ENCODE data around the gene PCNX3. TPM values are rescaled to one million over a fixed set of nuclear protein-coding genes. Genes with fewer than 3 reads are reported as not detected.
A peak's percentile ranks its signal among the peaks of the same experiment; 100 is the strongest.

Gene PCNX3
- total RNA-seq, 1 experiment from 2014 or later, result 50.4 TPM

- Histone ChIP-seq H3K9me3 (ENCODE audit: control insufficient read depth in 1 of 2, insufficient read depth in 1 of 2, low read depth in 1 of 2, low read length in 2 of 2) (no peaks in the 10 kb centered on the region), H2AFZ (ENCODE audit: low read depth, low read length, poor library complexity, severe bottlenecking) (no peak overlapping the region), H3K4me2 (ENCODE audit: low read length) (peak overlapping the region; percentile 47), H3K79me2 (ENCODE audit: insufficient read depth, low read length) (peaks cover 4% of the 10 kb centered on the region; the same call in 1 of the 2 replicates), H3K9ac (ENCODE audit: low read length) (0 out of 2 replicates have a peak overlapping the region, but pooled peaks have one; percentile 5), H3K36me3 (ENCODE audit: control insufficient read depth in 1 of 2, insufficient read depth in 2 of 2, low read length in 2 of 2) (peaks cover 0 to 7% of the 10 kb centered on the region in 2 experiments; a peak in 1 of 4 replicates), H3K9me2 (ENCODE audit: insufficient read depth) (no peaks in the 10 kb centered on the region), H3K27me3 (ENCODE audit: insufficient read depth, low read length) (no peaks in the 10 kb centered on the region), H3K27ac (ENCODE audit: low read depth, low read length) (peak overlapping the region; percentile 46; the same call in 1 of the 2 replicates), H4K20me1 (ENCODE audit: insufficient read depth) (no peaks in the 10 kb centered on the region), H3K4me3 (replicated peaks in 1 of 2; ENCODE audit: low read depth in 1 of 2, low read length in 2 of 2) (no peak overlapping the region), H3K4me1 (ENCODE audit: control insufficient read depth in 1 of 2, insufficient read depth in 2 of 2, low read length in 2 of 2) (peaks cover 35 to 66% of the 10 kb centered on the region in 2 experiments)
- ATAC-seq (peak; percentile 58), DNase-seq (ENCODE audit: low read depth, low spot score) (no peak)
- POLR2A ChIA-PET, result interaction anchor here (0.9 kb wide), 1 partner anchor 29 kb away, joined by 3 read pairs; the partner anchor contains the start of gene PCNX3
- intact Hi-C loops (cut with micrococcal nuclease), result no loop called here
- RAD21 ChIA-PET (ENCODE audit: low non-redundant PET in 1 of 2, low total read pairs in 2 of 2, uncharacterized antibody in 2 of 2, unreplicated experiment in 2 of 2), result interaction anchor here in 1 of 2 experiments (0.7 kb wide), 1 partner anchor 347 kb away, joined by 3 read pairs; no protein-coding TSS in a partner anchor
- BruUV-seq (replicated peaks), result no TSS peak
- no peak for TF ChIP-seq TCF7L2 (IDR thresholded peaks at IDR 0.05; ENCODE audit: borderline replicate concordance, extremely low read depth, insufficient read depth, insufficient read length)
- TF ChIP-seq SRF (IDR thresholded peaks at IDR 0.05; ENCODE audit: low read depth), result no peak
- TF ChIP-seq YY1 (IDR thresholded peaks at IDR 0.05; ENCODE audit: extremely low read depth, insufficient replicate concordance, low read depth, low read length), result no peak
- TF ChIP-seq ZNF274 (IDR thresholded peaks at IDR 0.05; ENCODE audit: low read depth, low read length), result no peak
- TF ChIP-seq, protein P1, sequence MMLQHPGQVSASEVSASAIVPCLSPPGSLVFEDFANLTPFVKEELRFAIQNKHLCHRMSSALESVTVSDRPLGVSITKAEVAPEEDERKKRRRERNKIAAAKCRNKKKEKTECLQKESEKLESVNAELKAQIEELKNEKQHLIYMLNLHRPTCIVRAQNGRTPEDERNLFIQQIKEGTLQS (IDR thresholded peaks at IDR 0.05), result no peak
- TF ChIP-seq POLR2A (IDR thresholded peaks at IDR 0.05; ENCODE audit: borderline replicate concordance, extremely low read depth, insufficient read depth, insufficient read length), result no peak
- TF ChIP-seq POLR2AphosphoS5 (IDR thresholded peaks at IDR 0.05; ENCODE audit: low read depth, low read length), result no peak
- CTCF ChIA-PET, result no interaction called here
Measured at GRCh38 chr11:65643971-65644370, 28.4 kb downstream of the PCNX3 start.

- H3K36me3 ChIP-seq (ENCODE audit: control insufficient read depth in 1 of 2, insufficient read depth in 2 of 2, low read length in 2 of 2), result peaks cover 0 to 13% of the 10 kb centered on the region in 2 experiments; a peak in 1 of 4 replicates
- no peaks in the 10 kb centered on the region for H3K9me3 ChIP-seq (ENCODE audit: control insufficient read depth in 1 of 2, insufficient read depth in 1 of 2, low read depth in 1 of 2, low read length in 2 of 2)
- POLR2A ChIA-PET, result interaction anchor here (0.9 kb wide), 1 partner anchor 30 kb away, joined by 3 read pairs; the partner anchor contains the start of gene PCNX3
- CTCF ChIA-PET, result no interaction called here
- H3K9me2 ChIP-seq (ENCODE audit: insufficient read depth), result no peaks in the 10 kb centered on the region
- RAD21 ChIA-PET (ENCODE audit: low non-redundant PET in 1 of 2, low total read pairs in 2 of 2, uncharacterized antibody in 2 of 2, unreplicated experiment in 2 of 2), result no interaction called here
- DNase-seq (ENCODE audit: low read depth, low spot score) (no peak), ATAC-seq (no peak)
- no peak overlapping the region for H3K9ac ChIP-seq (ENCODE audit: low read length)
- H3K27me3 ChIP-seq (ENCODE audit: insufficient read depth, low read length), result no peaks in the 10 kb centered on the region
- peaks cover 35 to 67% of the 10 kb centered on the region in 2 experiments for H3K4me1 ChIP-seq (ENCODE audit: control insufficient read depth in 1 of 2, insufficient read depth in 2 of 2, low read length in 2 of 2)
- BruUV-seq (replicated peaks), result no TSS peak
- H3K79me2 ChIP-seq (ENCODE audit: insufficient read depth, low read length), result peaks cover 2% of the 10 kb centered on the region; the same call in 1 of the 2 replicates
- no peak overlapping the region for H3K4me3 ChIP-seq (replicated peaks in 1 of 2; ENCODE audit: low read depth in 1 of 2, low read length in 2 of 2)
- intact Hi-C loops (cut with micrococcal nuclease), result no loop called here
- H3K4me2 ChIP-seq (ENCODE audit: low read length), result no peak overlapping the region
- H3K27ac ChIP-seq (ENCODE audit: low read depth, low read length), result peak overlapping the region; percentile 24; the same call in 1 of the 2 replicates
- H2AFZ ChIP-seq (ENCODE audit: low read depth, low read length, poor library complexity, severe bottlenecking), result no peak overlapping the region
- no peaks in the 10 kb centered on the region for H4K20me1 ChIP-seq (ENCODE audit: insufficient read depth)
- TF ChIP-seq, protein P2, sequence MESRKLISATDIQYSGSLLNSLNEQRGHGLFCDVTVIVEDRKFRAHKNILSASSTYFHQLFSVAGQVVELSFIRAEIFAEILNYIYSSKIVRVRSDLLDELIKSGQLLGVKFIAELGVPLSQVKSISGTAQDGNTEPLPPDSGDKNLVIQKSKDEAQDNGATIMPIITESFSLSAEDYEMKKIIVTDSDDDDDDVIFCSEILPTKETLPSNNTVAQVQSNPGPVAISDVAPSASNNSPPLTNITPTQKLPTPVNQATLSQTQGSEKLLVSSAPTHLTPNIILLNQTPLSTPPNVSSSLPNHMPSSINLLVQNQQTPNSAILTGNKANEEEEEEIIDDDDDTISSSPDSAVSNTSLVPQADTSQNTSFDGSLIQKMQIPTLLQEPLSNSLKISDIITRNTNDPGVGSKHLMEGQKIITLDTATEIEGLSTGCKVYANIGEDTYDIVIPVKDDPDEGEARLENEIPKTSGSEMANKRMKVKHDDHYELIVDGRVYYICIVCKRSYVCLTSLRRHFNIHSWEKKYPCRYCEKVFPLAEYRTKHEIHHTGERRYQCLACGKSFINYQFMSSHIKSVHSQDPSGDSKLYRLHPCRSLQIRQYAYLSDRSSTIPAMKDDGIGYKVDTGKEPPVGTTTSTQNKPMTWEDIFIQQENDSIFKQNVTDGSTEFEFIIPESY (IDR thresholded peaks at IDR 0.05; ENCODE audit: extremely low read depth, insufficient replicate concordance, low read length), result no peak
- TF ChIP-seq SP1 (IDR thresholded peaks at IDR 0.05; ENCODE audit: low read depth), result no peak
- TF ChIP-seq, protein P3, sequence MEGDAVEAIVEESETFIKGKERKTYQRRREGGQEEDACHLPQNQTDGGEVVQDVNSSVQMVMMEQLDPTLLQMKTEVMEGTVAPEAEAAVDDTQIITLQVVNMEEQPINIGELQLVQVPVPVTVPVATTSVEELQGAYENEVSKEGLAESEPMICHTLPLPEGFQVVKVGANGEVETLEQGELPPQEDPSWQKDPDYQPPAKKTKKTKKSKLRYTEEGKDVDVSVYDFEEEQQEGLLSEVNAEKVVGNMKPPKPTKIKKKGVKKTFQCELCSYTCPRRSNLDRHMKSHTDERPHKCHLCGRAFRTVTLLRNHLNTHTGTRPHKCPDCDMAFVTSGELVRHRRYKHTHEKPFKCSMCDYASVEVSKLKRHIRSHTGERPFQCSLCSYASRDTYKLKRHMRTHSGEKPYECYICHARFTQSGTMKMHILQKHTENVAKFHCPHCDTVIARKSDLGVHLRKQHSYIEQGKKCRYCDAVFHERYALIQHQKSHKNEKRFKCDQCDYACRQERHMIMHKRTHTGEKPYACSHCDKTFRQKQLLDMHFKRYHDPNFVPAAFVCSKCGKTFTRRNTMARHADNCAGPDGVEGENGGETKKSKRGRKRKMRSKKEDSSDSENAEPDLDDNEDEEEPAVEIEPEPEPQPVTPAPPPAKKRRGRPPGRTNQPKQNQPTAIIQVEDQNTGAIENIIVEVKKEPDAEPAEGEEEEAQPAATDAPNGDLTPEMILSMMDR (IDR thresholded peaks at IDR 0.05 in 2 of 3, conservative IDR thresholded peaks at IDR 0.05 in 1 of 3; ENCODE audit: borderline replicate concordance in 1 of 3, insufficient read depth in 1 of 3, low read depth in 2 of 3, low read length in 2 of 3), result no peak
- no peak for TF ChIP-seq EZH2 (IDR thresholded peaks at IDR 0.05)
- TF ChIP-seq FOSL1 (IDR thresholded peaks at IDR 0.05; ENCODE audit: low read depth), result no peak
- no peak for TF ChIP-seq RAD21 (IDR thresholded peaks at IDR 0.05; ENCODE audit: low read depth)
- TF ChIP-seq ELF1 (IDR thresholded peaks at IDR 0.05; ENCODE audit: borderline replicate concordance, low read depth), result no peak
- no peak for TF ChIP-seq POLR2AphosphoS5 (IDR thresholded peaks at IDR 0.05; ENCODE audit: low read depth, low read length)
- no peak for TF ChIP-seq TCF7L2 (IDR thresholded peaks at IDR 0.05; ENCODE audit: borderline replicate concordance, extremely low read depth, insufficient read depth, insufficient read length)
- TF ChIP-seq, protein P1 (IDR thresholded peaks at IDR 0.05), result no peak
- no peak for TF ChIP-seq EGR1 (IDR thresholded peaks at IDR 0.05; ENCODE audit: low read depth)
Measured at GRCh38 chr11:65644837-65645236, 29.3 kb downstream of the PCNX3 start.

Measured in HCT116 (cell line).